Neural progenitor cell (in vitro differentiated cells): Measurements from ENCODE around the gene OR8G5.

Experiments
- EZH2 ChIP-seq: fragments of 200-600 bp; sonication (generic); IDR thresholded peaks from 2 replicates; pipeline ENCODE4 v1.6.1; 2017; ENCODE audit warnings: antibody characterized with exemption, mild to moderate bottlenecking, moderate library complexity
- TF ChIP-seq, protein P1 (sequence below): fragments of 200-600 bp; sonication (generic); IDR thresholded peaks from 2 replicates; pipeline ENCODE4 v1.5.1; 2017; ENCODE audit warnings: antibody characterized with exemption, mild to moderate bottlenecking

DNA sequence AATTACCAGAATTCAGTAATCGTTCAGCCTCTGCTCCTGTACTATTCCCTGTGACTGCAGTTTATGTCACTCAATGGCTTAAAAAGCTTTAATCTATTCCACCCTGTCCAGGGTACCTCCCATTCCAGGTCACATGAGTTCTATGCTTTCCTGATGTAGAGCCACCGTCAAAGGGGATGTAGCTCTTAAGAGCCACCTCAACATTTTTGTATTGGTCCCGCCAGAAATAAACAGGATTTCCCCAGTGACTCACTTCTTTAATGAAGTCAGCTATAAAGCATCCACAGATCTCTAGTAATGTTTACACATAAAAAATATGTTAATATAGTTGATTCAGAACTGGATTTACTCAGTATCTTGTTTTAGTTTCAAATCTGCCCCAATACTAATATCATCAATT is 58.9 kb downstream of the OR8G5 start:
- TF ChIP-seq, protein P1, sequence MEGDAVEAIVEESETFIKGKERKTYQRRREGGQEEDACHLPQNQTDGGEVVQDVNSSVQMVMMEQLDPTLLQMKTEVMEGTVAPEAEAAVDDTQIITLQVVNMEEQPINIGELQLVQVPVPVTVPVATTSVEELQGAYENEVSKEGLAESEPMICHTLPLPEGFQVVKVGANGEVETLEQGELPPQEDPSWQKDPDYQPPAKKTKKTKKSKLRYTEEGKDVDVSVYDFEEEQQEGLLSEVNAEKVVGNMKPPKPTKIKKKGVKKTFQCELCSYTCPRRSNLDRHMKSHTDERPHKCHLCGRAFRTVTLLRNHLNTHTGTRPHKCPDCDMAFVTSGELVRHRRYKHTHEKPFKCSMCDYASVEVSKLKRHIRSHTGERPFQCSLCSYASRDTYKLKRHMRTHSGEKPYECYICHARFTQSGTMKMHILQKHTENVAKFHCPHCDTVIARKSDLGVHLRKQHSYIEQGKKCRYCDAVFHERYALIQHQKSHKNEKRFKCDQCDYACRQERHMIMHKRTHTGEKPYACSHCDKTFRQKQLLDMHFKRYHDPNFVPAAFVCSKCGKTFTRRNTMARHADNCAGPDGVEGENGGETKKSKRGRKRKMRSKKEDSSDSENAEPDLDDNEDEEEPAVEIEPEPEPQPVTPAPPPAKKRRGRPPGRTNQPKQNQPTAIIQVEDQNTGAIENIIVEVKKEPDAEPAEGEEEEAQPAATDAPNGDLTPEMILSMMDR, result no peak
- TF ChIP-seq EZH2, result no peak
